A549 (cell line): ENCODE results near the gene CNTN4. TPM values are rescaled to one million over a fixed set of nuclear protein-coding genes. Genes with fewer than 3 reads are reported as not detected.

ENCODE experiments used
- ATAC-seq, 2 experiments: fragments of 200-7000 bp in 1 of 2; fragments of >200 bp in 1 of 2; cut with Nextera tagmentation in 1 of 2; cut with Tn5 transposase in 1 of 2; 3 replicates each; pipeline versions ENCODE4 v1.8.0 to v1.9.1; 2018 to 2020; ENCODE audit warnings: mild to moderate bottlenecking in 1 of 2, moderate library complexity in 1 of 2
- CTCF ChIA-PET: fragments of 300-600 bp; sonication (Branson Sonifier 250); formaldehyde crosslinking; extraction: SDS; loops from one replicate; lab custom pipeline; 2021; ENCODE audit warnings: antibody characterized with exemption, inconsistent platforms; lab: Yijun Ruan, JAX
- POLR2A ChIA-PET: fragments of 350-600 bp; formaldehyde crosslinking; extraction: SDS; loops from one replicate; lab custom pipeline; 2021; ENCODE audit warnings: antibody characterized with exemption, inconsistent platforms; lab: Yijun Ruan, JAX
- DNase-seq, 2 experiments: peaks; one replicate each; pipeline versions ENCODE4 v3.0.0 to v3.0.0-alpha.2; 2011 to 2016; ENCODE audit warnings: low read depth in 1 of 2, low spot score in 1 of 2
- FAIRE-seq: peaks from 2 replicates; lab custom pipeline; 2011; peaks lifted over from hg19 to GRCh38; lab: Jason Lieb, UNC
- H3K27ac ChIP-seq, 2 experiments: fragments of >200 bp; sonication (Bioruptor Twin); formaldehyde crosslinking; 3 replicates each; pipeline ENCODE4 v1.5.1; 2016 to 2017
- H3K4me1 ChIP-seq: fragments of >200 bp; sonication (Bioruptor Twin); formaldehyde crosslinking; 3 replicates; pipeline ENCODE4 v1.6.1; 2016
- H3K4me2 ChIP-seq: fragments of >200 bp; sonication (Bioruptor Twin); formaldehyde crosslinking; 3 replicates; pipeline ENCODE4 v1.6.1; 2016
- H3K4me3 ChIP-seq: fragments of >200 bp; sonication (Bioruptor Twin); formaldehyde crosslinking; 3 replicates; pipeline ENCODE4 v1.5.1; 2016
- H3K9me3 ChIP-seq: fragments of >200 bp; sonication (Bioruptor Twin); formaldehyde crosslinking; 3 replicates; pipeline ENCODE4 v1.6.1; 2016
- CBX8 ChIP-seq: fragments of 200-600 bp; sonication (generic); IDR thresholded peaks from 2 replicates; pipeline ENCODE4 v1.6.1; 2016
- CHD2 ChIP-seq: fragments of 150-350 bp; IDR thresholded peaks from 2 replicates; pipeline ENCODE4 v1.6.1; 2014; ENCODE audit warnings: low read length; ENCODE audit not compliant: partially characterized antibody
- CTCF ChIP-seq: fragments of >200 bp; sonication (Bioruptor Twin); formaldehyde crosslinking; IDR thresholded peaks from 3 replicates; pipeline ENCODE4 v1.5.1; 2016
- EHF ChIP-seq: fragments of 250-450 bp; sonication (Bioruptor Pico); IDR thresholded peaks from 2 replicates; pipeline ENCODE4 v1.5.0; 2020; ENCODE audit warnings: mild to moderate bottlenecking
- EP300 ChIP-seq, 2 experiments: fragments of >200 bp; sonication (Bioruptor Twin); formaldehyde crosslinking; IDR thresholded peaks; 2 replicates in 1 of 2; 3 replicates in 1 of 2; pipeline ENCODE4 v1.6.1; 2016 to 2017
- ESRRA ChIP-seq: fragments of 150-350 bp; IDR thresholded peaks from 2 replicates; pipeline ENCODE4 v1.6.1; 2014; ENCODE audit warnings: mild to moderate bottlenecking, low read length, borderline replicate concordance
- FOSB ChIP-seq: fragments of 250-450 bp; sonication (Bioruptor Pico); IDR thresholded peaks from 2 replicates; pipeline ENCODE4 v1.5.0; 2020; ENCODE audit warnings: mild to moderate bottlenecking, moderate library complexity
- GATA3 ChIP-seq: IDR thresholded peaks from 2 replicates; pipeline ENCODE4 v1.6.1; 2012; ENCODE audit warnings: borderline replicate concordance
- HDAC2 ChIP-seq: fragments of 200-600 bp; sonication (generic); IDR thresholded peaks from 2 replicates; pipeline ENCODE4 v1.6.1; 2016
- HEYL ChIP-seq: fragments of 250-450 bp; sonication (Bioruptor Pico); IDR thresholded peaks from 2 replicates; pipeline ENCODE4 v1.8.0; 2021; ENCODE audit warnings: mild to moderate bottlenecking, moderate library complexity
- HMGXB4 ChIP-seq: fragments of 250-450 bp; sonication (Bioruptor Pico); IDR thresholded peaks from 2 replicates; pipeline ENCODE4 v1.5.0; 2021; ENCODE audit warnings: mild to moderate bottlenecking, moderate library complexity, borderline replicate concordance
- JUN ChIP-seq, 2 experiments: fragments of >200 bp; sonication (Bioruptor Twin); formaldehyde crosslinking; IDR thresholded peaks; 2 replicates in 1 of 2; 3 replicates in 1 of 2; pipeline ENCODE4 v1.6.1; 2016 to 2017
- JUNB ChIP-seq: fragments of >200 bp; sonication (Bioruptor Twin); formaldehyde crosslinking; IDR thresholded peaks from 2 replicates; pipeline ENCODE4 v1.6.1; 2016
- KDM5A ChIP-seq: fragments of 200-600 bp; sonication (generic); IDR thresholded peaks from 2 replicates; pipeline ENCODE4 v1.6.1; 2016; ENCODE audit warnings: antibody characterized with exemption, mild to moderate bottlenecking
- PHF8 ChIP-seq: fragments of 200-600 bp; sonication (generic); IDR thresholded peaks from 2 replicates; pipeline ENCODE4 v1.6.1; 2016; ENCODE audit warnings: low read depth, mild to moderate bottlenecking, antibody characterized with exemption, moderate library complexity, borderline replicate concordance
- TFCP2L1 ChIP-seq: fragments of 250-450 bp; sonication (Bioruptor Pico); IDR thresholded peaks from 2 replicates; pipeline ENCODE4 v1.5.0; 2021; ENCODE audit warnings: mild to moderate bottlenecking
- ZSCAN20 ChIP-seq: fragments of 250-450 bp; sonication (Bioruptor Pico); IDR thresholded peaks from 2 replicates; pipeline ENCODE4 v1.8.0; 2022; ENCODE audit warnings: mild to moderate bottlenecking, moderate library complexity
- WGBS: methylation state at CpG from one replicate; pipeline ENCODE4 v1.1.6; 2017; ENCODE audit errors: missing lambda C conversion rate; 5-methylcytosine and 5-hydroxymethylcytosine counted together
- polyA plus RNA-seq, 4 experiments: library from polyadenylated mRNA; depleted of rRNA in 3 of 4; stranded (reverse); fragments of >200 nt; fragmentation: RNase III in 1 of 4; extraction: RNeasy Plus Mini Kit Qiagen cat#74134 plus additional on column Dnase treatment in 1 of 4; gene quantifications; 2 replicates in 3 of 4; 3 replicates in 1 of 4; pipeline ENCODE4 v1.2.3, GENCODE V29; 2011 to 2017
- TF ChIP-seq, protein P1 (sequence below): fragments of 450-650 bp; IDR thresholded peaks from 2 replicates; pipeline ENCODE4 v1.6.1; 2014; ENCODE audit warnings: antibody characterized with exemption
- TF ChIP-seq, protein P2 (sequence below): fragments of 200-600 bp; sonication (generic); IDR thresholded peaks from 2 replicates; pipeline ENCODE4 v1.6.1; 2016; ENCODE audit warnings: antibody characterized with exemption, mild to moderate bottlenecking, moderate library complexity
- TF ChIP-seq, protein P3 (sequence below): IDR thresholded peaks from 2 replicates; pipeline ENCODE4 v1.6.1; 2012

The CNTN4 gene
- polyA plus RNA-seq, 2 of the 4 experiments (the other 2 are of a cell fraction) = 0.03 TPM; not detected in 1

- TF ChIP-seq, protein P1, sequence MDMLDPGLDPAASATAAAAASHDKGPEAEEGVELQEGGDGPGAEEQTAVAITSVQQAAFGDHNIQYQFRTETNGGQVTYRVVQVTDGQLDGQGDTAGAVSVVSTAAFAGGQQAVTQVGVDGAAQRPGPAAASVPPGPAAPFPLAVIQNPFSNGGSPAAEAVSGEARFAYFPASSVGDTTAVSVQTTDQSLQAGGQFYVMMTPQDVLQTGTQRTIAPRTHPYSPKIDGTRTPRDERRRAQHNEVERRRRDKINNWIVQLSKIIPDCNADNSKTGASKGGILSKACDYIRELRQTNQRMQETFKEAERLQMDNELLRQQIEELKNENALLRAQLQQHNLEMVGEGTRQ = no peak
- TF ChIP-seq ESRRA (no peak), JUNB (no peak), EP300 (IDR thresholded peaks at IDR 0.05) (no peak)
These were observed 848.9 kb downstream of the CNTN4 start (continued) for GRCh38 chr3:2947536-2947935.

GRCh38 chr3:2948882-2949281 is 850.2 kb downstream of the CNTN4 start:
- CTCF ChIA-PET = interaction anchor here (0.5 kb wide), 1 partner anchor 353 kb away, joined by 3 read pairs; no protein-coding TSS in a partner anchor

More at GRCh38 chr3:2948882-2949281, 850.2 kb downstream of the CNTN4 start:
- no peak for DNase-seq
- Histone ChIP-seq H3K4me3 (no peak overlapping the region), H3K4me1 (no peaks in the 10 kb centered on the region), H3K27ac (no peak overlapping the region), H3K9me3 (no peaks in the 10 kb centered on the region), H3K4me2 (no peak overlapping the region)
- TF ChIP-seq ESRRA (no peak), CBX8 (no peak), HDAC2 (no peak), JUN (IDR thresholded peaks at IDR 0.05) (no peak), GATA3 (no peak), EHF (CRISPR knock-in tag) (no peak), PHF8 (no peak), FOSB (CRISPR knock-in tag) (no peak), CHD2 (no peak), KDM5A (no peak), ZSCAN20 (no peak), TFCP2L1 (CRISPR knock-in tag) (no peak), HEYL (CRISPR knock-in tag) (no peak), CTCF (no peak), HMGXB4 (CRISPR knock-in tag) (no peak)
- TF ChIP-seq, protein P2, sequence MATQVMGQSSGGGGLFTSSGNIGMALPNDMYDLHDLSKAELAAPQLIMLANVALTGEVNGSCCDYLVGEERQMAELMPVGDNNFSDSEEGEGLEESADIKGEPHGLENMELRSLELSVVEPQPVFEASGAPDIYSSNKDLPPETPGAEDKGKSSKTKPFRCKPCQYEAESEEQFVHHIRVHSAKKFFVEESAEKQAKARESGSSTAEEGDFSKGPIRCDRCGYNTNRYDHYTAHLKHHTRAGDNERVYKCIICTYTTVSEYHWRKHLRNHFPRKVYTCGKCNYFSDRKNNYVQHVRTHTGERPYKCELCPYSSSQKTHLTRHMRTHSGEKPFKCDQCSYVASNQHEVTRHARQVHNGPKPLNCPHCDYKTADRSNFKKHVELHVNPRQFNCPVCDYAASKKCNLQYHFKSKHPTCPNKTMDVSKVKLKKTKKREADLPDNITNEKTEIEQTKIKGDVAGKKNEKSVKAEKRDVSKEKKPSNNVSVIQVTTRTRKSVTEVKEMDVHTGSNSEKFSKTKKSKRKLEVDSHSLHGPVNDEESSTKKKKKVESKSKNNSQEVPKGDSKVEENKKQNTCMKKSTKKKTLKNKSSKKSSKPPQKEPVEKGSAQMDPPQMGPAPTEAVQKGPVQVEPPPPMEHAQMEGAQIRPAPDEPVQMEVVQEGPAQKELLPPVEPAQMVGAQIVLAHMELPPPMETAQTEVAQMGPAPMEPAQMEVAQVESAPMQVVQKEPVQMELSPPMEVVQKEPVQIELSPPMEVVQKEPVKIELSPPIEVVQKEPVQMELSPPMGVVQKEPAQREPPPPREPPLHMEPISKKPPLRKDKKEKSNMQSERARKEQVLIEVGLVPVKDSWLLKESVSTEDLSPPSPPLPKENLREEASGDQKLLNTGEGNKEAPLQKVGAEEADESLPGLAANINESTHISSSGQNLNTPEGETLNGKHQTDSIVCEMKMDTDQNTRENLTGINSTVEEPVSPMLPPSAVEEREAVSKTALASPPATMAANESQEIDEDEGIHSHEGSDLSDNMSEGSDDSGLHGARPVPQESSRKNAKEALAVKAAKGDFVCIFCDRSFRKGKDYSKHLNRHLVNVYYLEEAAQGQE = no peak
- TF ChIP-seq, protein P3, sequence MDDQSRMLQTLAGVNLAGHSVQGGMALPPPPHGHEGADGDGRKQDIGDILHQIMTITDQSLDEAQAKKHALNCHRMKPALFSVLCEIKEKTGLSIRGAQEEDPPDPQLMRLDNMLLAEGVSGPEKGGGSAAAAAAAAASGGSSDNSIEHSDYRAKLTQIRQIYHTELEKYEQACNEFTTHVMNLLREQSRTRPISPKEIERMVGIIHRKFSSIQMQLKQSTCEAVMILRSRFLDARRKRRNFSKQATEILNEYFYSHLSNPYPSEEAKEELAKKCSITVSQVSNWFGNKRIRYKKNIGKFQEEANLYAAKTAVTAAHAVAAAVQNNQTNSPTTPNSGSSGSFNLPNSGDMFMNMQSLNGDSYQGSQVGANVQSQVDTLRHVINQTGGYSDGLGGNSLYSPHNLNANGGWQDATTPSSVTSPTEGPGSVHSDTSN = no peak
- no peak for FAIRE-seq
- no peak for ATAC-seq
- 19% methylated on average over 1 of the region's 1 CpG for WGBS
- POLR2A ChIA-PET = no interaction called here
